GM19438 (cell line): ENCODE measurements around the gene PPDPF.
A peak's percentile ranks its signal among the peaks of the same experiment; 100 is the strongest.
"Not testable (repeated sequence)": the region's sequence is repeated elsewhere in the genome, so short reads cannot be mapped to it uniquely, and the experiment has no call there.

ENCODE experiments used
- ATAC-seq: cut with Tn5 transposase; IDR thresholded peaks from one replicate; pipeline ENCODE4 v1.9.1; 2021; ENCODE audit warnings: low read depth; ENCODE audit not compliant: unreplicated experiment

Gene PPDPF

GRCh38 chr20:63561624-63562396 is 41.2 kb downstream of the PPDPF start:
- no peak for ATAC-seq

GRCh38 chr20:63562461-63563224 is 42.1 kb downstream of the PPDPF start:
- no peak for ATAC-seq

GRCh38 chr20:63563225-63563935 is 42.8 kb downstream of the PPDPF start:
- ATAC-seq: no peak

DNA sequence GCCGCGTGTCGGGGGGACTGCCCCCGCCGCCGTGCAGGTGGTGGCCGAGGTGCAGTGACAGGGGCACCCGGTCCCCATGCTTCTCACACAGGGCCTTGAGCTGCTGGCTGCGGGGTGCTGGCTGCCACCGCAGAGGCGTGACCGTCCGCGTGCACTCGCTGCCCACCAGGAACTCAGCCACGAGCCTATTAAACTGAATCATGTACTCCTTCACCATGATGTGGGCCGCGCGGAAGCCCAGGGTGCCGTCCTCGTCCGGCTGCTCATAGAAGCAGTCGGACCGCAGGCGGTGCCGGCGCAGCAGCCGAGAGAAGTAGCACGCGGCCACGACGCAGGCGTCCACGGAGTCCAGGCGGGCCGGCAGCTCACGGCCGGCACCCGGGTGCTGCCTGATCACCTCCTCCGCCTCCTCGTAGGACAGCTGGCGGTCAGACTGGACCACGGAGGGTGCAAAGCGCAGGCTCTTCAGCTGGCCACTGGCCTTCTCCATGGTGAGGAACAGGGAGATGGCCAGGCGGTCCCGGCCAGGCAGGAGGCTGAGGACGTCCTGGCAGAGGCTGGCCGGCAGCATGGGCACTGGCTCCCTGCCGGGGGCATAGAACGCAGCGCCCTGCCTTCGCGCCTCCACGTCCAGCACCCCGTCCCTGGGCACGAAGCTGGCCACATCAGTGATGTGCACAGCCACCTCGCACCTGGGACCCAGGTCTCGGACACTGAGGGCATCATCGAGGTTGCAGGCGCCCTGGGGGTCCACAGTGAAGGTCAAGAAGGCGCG is 43.7 kb downstream of the PPDPF start:
- ATAC-seq: no peak

GRCh38 chr20:63565021-63565698 is 44.6 kb downstream of the PPDPF start:
- no peak for ATAC-seq

GRCh38 chr20:63565699-63566335 is 45.3 kb downstream of the PPDPF start:
- ATAC-seq: no peak

GRCh38 chr20:63566395-63567135 is 46.0 kb downstream of the PPDPF start:
- ATAC-seq: no peak

DNA sequence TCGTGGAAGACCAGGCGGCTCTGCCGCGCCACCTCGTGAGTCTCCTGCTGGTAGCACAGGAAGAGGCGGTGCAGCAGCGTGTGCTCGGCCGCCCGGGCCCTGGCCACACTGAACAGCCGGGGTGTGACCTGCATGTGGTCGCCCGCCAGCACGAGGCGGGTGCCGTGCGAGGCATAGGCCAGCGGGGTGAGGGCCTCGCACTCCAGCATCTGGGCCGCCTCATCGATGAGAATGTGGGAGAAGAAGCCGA is 46.5 kb downstream of the PPDPF start:
- ATAC-seq: no peak

GRCh38 chr20:63567386-63568169 is 47.0 kb downstream of the PPDPF start:
- ATAC-seq: peak; percentile 74

DNA sequence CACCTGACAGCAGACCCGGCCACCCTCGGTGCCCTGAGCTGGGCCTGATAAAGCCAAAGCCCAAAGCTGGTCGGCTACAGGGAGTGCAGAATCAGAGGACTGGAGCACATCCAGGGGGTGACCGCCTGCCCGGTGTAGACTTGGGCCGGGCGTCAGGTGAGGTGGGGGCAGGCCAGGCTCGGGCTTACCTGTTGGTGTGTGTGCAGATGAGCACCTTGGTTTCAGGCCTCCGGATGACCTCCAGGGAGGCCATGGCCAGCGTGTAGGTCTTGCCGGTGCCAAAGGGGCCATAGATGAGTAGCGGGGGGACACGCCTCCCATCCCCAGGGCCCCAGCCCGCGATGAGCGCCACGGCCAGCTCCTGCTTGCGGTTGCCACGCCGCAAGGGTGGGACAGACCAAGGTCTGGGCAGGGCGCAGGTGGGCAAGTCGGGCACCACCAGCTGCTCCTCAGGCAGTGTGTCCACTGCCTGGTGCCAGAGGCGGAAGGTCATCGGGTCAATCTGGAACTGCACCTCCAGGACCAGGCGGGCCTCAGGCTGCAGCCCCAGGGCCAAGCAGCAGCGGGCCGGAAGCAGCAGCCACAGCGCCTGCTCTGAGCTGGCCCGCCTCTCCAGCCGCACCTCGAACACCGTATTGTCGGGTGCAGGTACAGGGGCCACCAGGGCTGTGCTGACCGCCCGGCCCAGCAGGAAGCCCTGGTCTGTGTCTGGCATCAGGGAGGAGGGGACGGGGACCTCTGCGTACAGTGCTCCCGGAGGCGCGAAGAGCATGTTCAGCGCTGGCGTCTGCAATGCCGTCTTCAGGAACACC is 47.8 kb downstream of the PPDPF start:
- peak; percentile 33 for ATAC-seq

DNA sequence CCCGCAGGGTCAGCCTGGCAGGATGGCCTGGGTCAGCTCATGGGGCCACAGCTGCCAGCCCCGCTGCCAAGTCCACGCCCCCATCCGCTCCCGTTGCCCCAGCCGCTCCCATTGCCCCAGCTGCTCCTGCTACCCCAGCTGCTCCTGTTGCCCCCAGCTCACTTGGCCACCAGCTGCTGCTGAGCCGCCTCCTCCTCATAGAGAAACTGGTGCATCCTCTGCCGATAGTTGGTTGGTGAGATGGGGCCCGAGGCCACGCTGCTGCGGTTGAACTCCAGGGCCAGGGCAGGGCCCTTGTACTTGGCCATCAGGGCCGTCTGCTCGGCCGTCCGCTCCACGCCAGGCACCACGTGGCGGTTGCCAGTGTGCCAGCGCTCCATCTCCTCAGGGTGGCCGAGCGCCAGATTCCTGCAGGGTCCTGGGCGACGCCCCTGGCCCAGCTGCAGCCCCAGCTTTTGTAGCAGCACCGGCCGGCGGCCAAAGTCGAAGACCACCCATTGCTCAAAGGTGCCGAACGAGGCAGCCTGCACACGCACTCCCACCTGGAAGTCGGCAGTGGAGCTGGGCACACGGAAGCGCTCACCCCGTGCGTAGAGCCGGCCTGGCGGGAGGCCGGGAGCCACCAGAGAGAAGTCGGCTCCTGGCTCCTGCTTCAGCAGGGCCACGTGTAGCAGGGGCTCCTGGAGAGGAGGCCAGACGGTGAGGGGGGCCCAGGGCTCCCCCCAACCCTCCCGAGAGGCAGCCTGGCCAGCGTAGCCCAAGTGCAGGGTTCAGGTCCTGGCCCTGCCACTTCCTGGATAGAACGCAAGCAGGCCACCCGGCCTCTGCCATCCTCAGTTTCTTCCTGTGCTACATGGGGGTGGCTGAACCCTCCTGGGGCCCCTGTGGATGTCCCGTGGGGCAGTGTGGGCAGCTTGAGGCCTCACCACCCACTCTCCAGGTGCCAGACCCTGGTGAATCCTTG is 48.7 kb downstream of the PPDPF start:
- no peak for ATAC-seq

GRCh38 chr20:63570281-63571086 is 49.9 kb downstream of the PPDPF start:
- no peak for ATAC-seq

DNA sequence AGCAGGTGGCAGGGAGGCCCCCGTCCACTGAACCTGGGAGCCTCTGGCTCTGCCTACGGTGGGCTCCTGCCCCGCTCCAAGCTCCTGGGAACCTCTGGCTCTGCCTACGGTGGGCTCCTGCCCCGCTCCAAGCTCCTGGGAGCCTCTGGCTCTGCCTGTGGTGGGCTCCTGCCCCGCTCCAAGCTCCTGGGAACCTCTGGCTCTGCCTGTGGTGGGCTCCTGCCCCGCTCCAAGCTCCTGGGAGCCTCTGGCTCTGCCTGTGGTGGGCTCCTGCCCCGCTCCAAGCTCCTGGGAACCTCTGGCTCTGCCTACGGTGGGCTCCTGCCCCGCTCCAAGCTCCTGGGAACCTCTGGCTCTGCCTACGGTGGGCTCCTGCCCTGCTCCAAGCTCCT is 50.5 kb downstream of the PPDPF start:
- not testable (repeated sequence) for ATAC-seq
